Osteocyte (in vitro differentiated cells): Measurements from ENCODE around the gene CHDH. TPM values are rescaled to one million over a fixed set of nuclear protein-coding genes. Genes with fewer than 3 reads are reported as not detected.

ENCODE experiments used
- DNase-seq: peaks from one replicate; pipeline ENCODE4 v3.0.0; 2021; ENCODE audit warnings: mixed read lengths; ENCODE audit not compliant: unreplicated experiment; ENCODE audit errors: extremely low spot score
- H3K27ac Mint-ChIP-seq: one replicate; pipeline ENCODE4 v1.8.0; 2021; ENCODE audit warnings: mild to moderate bottlenecking, mixed read lengths; ENCODE audit not compliant: unreplicated experiment
- H3K27me3 Mint-ChIP-seq: one replicate; pipeline ENCODE4 v1.8.0; 2021; ENCODE audit warnings: mixed read lengths; ENCODE audit not compliant: unreplicated experiment
- H3K36me3 Mint-ChIP-seq: one replicate; pipeline ENCODE4 v1.8.0; 2021; ENCODE audit warnings: mixed read lengths; ENCODE audit not compliant: unreplicated experiment
- H3K4me1 Mint-ChIP-seq: one replicate; pipeline ENCODE4 v1.8.0; 2021; ENCODE audit warnings: mixed read lengths; ENCODE audit not compliant: unreplicated experiment
- H3K4me3 Mint-ChIP-seq: one replicate; pipeline ENCODE4 v1.8.0; 2021; ENCODE audit warnings: mild to moderate bottlenecking, moderate library complexity, mixed read lengths; ENCODE audit not compliant: unreplicated experiment
- H3K9me3 Mint-ChIP-seq: one replicate; pipeline ENCODE4 v1.8.0; 2021; ENCODE audit warnings: mixed read lengths; ENCODE audit not compliant: unreplicated experiment
- CTCF ChIP-seq: fragments of 200-600 bp; sonication (generic); IDR thresholded peaks from 2 replicates; pipeline ENCODE4 v1.5.0; 2021; ENCODE audit warnings: antibody characterized with exemption, mild to moderate bottlenecking, moderate library complexity
- total RNA-seq: library from RNA; stranded (reverse); gene quantifications from 2 replicates; pipeline ENCODE4 v1.2.1, GENCODE V29; 2021

CHDH gene
- total RNA-seq, 1 donor from 2014 or later = 0.86 TPM

- H3K27me3 Mint-ChIP-seq = peaks cover 30% of the 10 kb centered on the region
- no peak overlapping the region for H3K27ac Mint-ChIP-seq
- DNase-seq = no peak
- H3K36me3 Mint-ChIP-seq = no peaks in the 10 kb centered on the region
- no peaks in the 10 kb centered on the region for H3K9me3 Mint-ChIP-seq
- no peak overlapping the region for H3K4me3 Mint-ChIP-seq
- TF ChIP-seq CTCF = no peak
- H3K4me1 Mint-ChIP-seq = no peaks in the 10 kb centered on the region
Measured at GRCh38 chr3:53795789-53796560, 50.2 kb downstream of the CHDH start.

- TF ChIP-seq CTCF = no peak
- H3K9me3 Mint-ChIP-seq = no peaks in the 10 kb centered on the region
- no peak for DNase-seq
- peaks cover 36% of the 10 kb centered on the region for H3K27me3 Mint-ChIP-seq
- no peaks in the 10 kb centered on the region for H3K4me1 Mint-ChIP-seq
- H3K27ac Mint-ChIP-seq = no peak overlapping the region
- H3K36me3 Mint-ChIP-seq = no peaks in the 10 kb centered on the region
- no peak overlapping the region for H3K4me3 Mint-ChIP-seq
Measured at GRCh38 chr3:53795176-53795575, 51.0 kb downstream of the CHDH start.

- no peak overlapping the region for H3K27ac Mint-ChIP-seq
Measured at GRCh38 chr3:53794597-53794996, 51.6 kb downstream of the CHDH start.

DNA sequence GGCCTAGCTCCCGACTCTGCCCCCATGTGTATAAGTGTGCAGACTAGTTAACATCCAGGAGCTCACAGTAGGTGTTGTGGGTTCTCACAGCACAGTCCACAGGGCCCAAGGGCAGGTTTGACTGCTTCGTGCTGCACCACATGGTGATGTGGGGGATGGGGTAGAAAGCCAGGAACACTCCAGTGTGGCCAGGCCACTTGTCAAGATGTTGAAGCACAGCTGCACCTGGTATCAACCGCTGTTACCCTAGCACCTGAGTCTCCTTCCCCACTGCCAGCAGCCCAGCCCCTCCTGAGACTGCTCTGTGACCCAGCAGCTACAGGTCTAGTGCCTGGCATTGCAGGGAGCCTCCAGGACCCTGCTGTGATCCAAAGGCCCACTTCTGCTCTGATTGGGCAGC lies 53.4 kb downstream of the CHDH start:
- Mint-ChIP-seq H3K4me3 (no peak overlapping the region), H3K9me3 (no peaks in the 10 kb centered on the region), H3K27me3 (peaks cover 53% of the 10 kb centered on the region), H3K27ac (no peak overlapping the region), H3K36me3 (no peaks in the 10 kb centered on the region), H3K4me1 (no peaks in the 10 kb centered on the region)
- TF ChIP-seq CTCF = no peak
- DNase-seq = no peak

More at GRCh38 chr3:53794597-53794996, 51.6 kb downstream of the CHDH start:
- Mint-ChIP-seq H3K4me1 (no peaks in the 10 kb centered on the region), H3K36me3 (no peaks in the 10 kb centered on the region), H3K27me3 (peaks cover 41% of the 10 kb centered on the region), H3K9me3 (no peaks in the 10 kb centered on the region), H3K4me3 (no peak overlapping the region)
- no peak for TF ChIP-seq CTCF
- DNase-seq = no peak

DNA sequence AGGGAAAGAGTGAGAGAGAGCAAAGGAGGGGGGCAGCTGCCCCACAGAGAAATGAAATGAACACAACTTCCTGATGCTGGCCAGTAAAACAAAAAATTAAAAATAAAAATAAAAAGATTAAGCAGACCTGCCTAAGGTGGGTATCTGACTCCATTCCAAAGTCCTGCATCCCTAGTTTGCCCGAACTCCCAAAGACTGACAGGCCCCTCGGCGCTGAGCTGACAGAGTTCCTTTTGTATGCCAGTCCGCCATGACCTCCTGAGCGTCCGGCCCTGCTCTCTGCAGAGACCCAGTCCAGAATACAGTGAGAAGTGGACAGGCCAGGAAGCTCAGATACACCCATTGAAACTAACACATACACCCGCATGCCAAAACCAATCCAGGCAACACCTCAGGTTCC lies 54.9 kb downstream of the CHDH start:
- H3K36me3 Mint-ChIP-seq = no peaks in the 10 kb centered on the region
- H3K4me1 Mint-ChIP-seq = no peaks in the 10 kb centered on the region
- TF ChIP-seq CTCF = no peak
- no peak for DNase-seq
- H3K9me3 Mint-ChIP-seq = no peaks in the 10 kb centered on the region
- no peak overlapping the region for H3K4me3 Mint-ChIP-seq
- peaks cover 57% of the 10 kb centered on the region for H3K27me3 Mint-ChIP-seq
- no peak overlapping the region for H3K27ac Mint-ChIP-seq
